Kasumi-1 (cell line): Measurements from ENCODE around the gene BAZ1A.

Experiments used
- DNase-seq, 2 experiments: peaks; one replicate each; lab custom pipeline; 2025; lab: John Stamatoyannopoulos, UW

Gene BAZ1A

GRCh38 chr14:34722723-34723545 is 152.2 kb downstream of the BAZ1A start:
- peak; percentile 65 to 77 for DNase-seq

GRCh38 chr14:34721129-34721528 is 154.0 kb downstream of the BAZ1A start:
- DNase-seq: no peak

GRCh38 chr14:34718750-34719304 is 156.3 kb downstream of the BAZ1A start:
- no peak for DNase-seq

GRCh38 chr14:34715127-34715863 is 159.9 kb downstream of the BAZ1A start:
- DNase-seq: no peak

DNA sequence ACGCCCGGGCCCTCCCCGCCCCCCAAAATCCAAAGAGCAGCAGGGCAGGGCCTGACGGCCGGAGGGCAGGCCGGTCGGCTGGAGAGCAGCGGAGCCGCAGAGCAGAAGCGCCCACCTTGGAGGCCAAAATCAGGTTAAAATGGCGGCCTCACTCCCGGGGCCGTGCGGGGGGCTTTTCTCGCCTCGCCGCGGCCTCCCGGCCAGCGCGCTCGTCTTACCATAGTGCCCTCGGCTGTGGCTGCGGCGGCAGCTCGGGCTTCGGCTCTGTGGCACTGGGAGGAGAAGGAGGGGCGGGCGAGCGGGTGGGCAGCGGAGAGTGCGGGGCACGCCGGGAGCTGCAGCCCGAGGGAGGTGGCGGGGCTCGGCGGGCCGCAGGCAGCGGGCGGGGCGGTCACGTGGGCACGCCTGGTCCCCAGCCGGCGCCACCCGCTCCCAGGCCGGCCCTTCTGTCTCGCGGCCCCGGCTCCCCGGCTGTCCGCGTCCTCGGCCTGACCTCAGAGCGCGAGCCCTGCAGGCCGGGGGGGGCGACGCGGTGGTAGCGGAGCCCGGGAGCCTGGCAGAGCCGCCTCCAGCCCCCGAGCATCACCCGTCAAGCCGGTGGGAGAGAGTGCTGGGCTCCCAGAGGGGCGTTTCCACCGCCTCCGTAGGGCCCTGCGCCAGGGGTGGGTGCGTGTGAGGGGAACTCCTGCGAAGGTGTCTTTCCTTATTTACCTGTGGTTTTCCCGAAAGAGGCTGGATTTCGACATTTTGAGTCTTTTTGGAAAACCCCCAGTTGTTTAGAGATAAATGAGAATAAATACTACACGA is 160.6 kb downstream of the BAZ1A start, which contains the start of gene CFL2:
TSS of gene CFL2 (minus strand) at position 274 of the 807 bp plus-strand sequence. CDS start at position 221, 53 bp downstream.
- peak; percentile 29 to 47 for DNase-seq

- peak in 1 of 2 experiments; percentile 33 for DNase-seq
These were observed 161.4 kb downstream of the BAZ1A start for GRCh38 chr14:34713681-34714319.

DNA sequence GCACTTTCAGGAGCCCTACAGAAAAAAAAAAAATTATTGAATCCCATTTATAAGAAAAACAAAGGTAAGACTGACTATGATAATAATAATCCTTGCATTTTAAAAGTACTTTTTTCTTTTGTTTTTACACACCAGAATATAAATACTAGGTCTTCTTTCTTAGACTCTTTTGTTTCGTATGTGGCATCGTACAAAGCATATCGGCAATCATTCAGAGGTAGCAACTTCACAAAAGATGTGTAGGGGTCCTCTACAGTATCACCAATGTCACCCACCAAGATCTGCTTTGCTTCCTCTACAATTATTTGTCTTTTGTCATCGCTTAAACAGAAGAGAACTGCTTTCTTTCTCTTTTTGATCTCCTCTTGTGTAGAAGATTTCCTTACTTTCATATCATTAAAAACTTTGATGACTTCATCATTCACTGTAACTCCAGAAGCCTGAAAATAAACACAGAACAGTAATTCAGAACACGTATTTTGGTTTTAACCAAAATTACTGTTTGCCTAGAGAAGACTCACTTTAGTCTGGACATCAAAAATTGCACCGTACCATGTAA is 162.0 kb downstream of the BAZ1A start:
- DNase-seq: no peak

DNA sequence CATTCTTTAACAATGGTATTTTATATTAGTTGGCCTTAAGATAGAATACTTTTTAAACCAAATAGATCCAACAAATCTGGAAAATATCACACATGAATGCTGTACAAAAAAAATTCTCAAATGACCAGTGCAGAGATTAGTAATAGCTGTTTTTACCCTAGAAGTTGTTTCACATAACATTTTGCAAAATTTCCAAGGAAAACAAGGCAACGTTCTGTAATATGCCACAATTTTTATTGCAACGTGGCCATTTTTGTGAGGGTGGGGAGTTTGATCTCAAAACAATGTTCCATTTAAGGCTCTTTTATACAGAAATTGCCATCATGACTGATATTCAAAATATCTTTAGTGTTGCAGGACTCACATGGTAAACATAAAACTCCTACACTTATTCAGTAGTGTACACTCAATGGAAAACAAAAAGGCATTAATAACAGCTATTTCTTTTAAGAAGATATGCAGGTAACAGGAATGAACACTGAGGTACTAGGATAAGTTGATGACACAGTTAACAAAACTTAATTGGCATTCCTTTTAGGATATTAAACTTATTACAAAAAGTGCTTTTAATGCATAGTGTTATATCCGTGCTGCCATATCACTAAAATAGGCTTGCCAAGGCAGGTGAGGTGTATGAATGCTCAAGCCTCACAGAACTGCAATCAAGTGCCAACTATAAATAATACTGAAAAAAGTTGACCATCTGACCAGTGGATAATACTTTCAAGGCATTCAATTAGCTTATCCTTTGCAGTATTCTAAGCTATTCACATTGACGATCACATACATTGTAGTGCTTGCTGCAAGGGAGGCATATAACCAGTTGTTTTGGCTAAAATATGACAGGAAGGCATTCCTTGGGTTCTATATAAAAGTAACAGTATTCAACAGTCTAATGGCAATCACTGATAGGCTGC is 163.1 kb downstream of the BAZ1A start:
- DNase-seq: no peak

- DNase-seq: no peak
These were observed 164.0 kb downstream of the BAZ1A start for GRCh38 chr14:34711169-34711568.

DNA sequence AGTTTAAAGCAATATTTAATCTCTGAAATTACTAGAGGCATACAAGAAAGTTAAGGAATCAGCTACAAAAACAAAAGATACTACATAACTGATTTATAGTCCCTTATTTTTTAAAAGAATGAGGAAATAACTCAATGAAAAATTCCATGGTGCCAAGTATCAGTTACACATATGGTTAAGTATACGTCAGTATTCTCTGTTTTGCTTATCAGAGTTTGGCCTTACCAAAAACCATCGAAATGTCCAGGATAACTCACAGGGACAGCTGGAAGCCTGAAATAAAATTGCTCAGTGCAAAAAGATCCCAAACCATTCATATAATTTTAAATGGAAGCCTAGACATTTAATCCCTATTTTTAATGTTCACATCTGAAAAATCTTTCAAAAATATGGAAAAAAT is 164.4 kb downstream of the BAZ1A start:
- DNase-seq: no peak

- DNase-seq: no peak
These were observed 165.2 kb downstream of the BAZ1A start for GRCh38 chr14:34710006-34710405.

DNA sequence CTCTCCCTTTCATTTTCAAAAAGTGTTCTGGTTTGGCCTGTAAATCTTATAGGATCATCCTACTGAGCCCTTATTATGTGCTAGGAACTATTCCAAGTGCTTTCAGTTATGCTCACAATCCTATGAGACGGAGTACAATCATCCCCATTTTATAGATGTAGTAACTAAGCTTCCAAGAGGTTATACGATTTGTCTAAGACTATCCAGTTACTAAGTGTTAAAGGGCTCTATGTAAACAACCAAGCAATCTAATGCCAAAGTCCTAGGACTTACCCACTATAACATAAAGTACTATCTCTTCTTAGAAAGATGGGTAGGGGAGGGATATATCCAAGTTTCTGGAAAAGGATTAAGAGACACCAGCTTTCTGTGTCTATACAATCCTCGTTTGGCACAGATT is 167.4 kb downstream of the BAZ1A start:
- DNase-seq: no peak
